Vagina (tissue), 2 donors: Measurements from ENCODE around the gene ANK2. TPM values are rescaled to one million over a fixed set of nuclear protein-coding genes. Genes with fewer than 3 reads are reported as not detected.

ENCODE experiments used
- DNase-seq, 2 donors: peaks; one replicate each; pipeline ENCODE4 v3.0.0-alpha.2; 2017; ENCODE audit errors: extremely low spot score in 2 of 2
- H3K27ac ChIP-seq: fragments of 200-600 bp; sonication (generic); one replicate; pipeline ENCODE4 v1.5.1; 2019
- H3K27me3 ChIP-seq: fragments of 200-600 bp; sonication (generic); one replicate; pipeline ENCODE4 v1.5.1; 2019
- H3K36me3 ChIP-seq, 2 donors: fragments of 200-600 bp; sonication (generic); one replicate each; pipeline ENCODE4 v1.5.1; 2017 to 2019
- H3K4me1 ChIP-seq: fragments of 200-600 bp; sonication (generic); one replicate; pipeline ENCODE4 v1.5.1; 2019
- H3K4me3 ChIP-seq, 2 donors: fragments of 200-600 bp; sonication (generic); 1 replicate in 1 of 2; 2 replicates in 1 of 2; pipeline ENCODE4 v1.5.1; 2016 to 2019
- H3K9me3 ChIP-seq: fragments of 200-600 bp; sonication (generic); one replicate; pipeline ENCODE4 v1.5.1; 2019
- POLR2A ChIP-seq, 2 donors: fragments of 450-650 bp; IDR thresholded peaks; one replicate each; pipeline ENCODE4 v1.6.1; 2017; ENCODE audit warnings: antibody characterized with exemption in 2 of 2, mild to moderate bottlenecking in 2 of 2, moderate library complexity in 2 of 2
- POLR2AphosphoS5 ChIP-seq, 2 donors: sonication (generic); formaldehyde crosslinking; IDR thresholded peaks; one replicate each; pipeline ENCODE4 v1.9.0; 2017; ENCODE audit warnings: antibody characterized with exemption in 2 of 2, mild to moderate bottlenecking in 2 of 2, low read depth in 1 of 2; ENCODE audit not compliant: insufficient read depth in 1 of 2
- intact Hi-C: fragments of 100-400 bp; cut with DNase I; formaldehyde crosslinking; loops from one replicate; pipeline ENCODE4 v1.15.1; 2023
- total RNA-seq: library from RNA; depleted of rRNA; stranded (reverse); fragments of >200 nt; gene quantifications from one replicate; pipeline ENCODE4 v1.2.3, GENCODE V29; 2016
- TF ChIP-seq, protein P1 (sequence below), 3 experiments: fragments of 450-650 bp in 2 of 3; fragments of 200-600 bp in 1 of 3; sonication (generic) in 1 of 3; IDR thresholded peaks; one replicate each; pipeline ENCODE4 v1.5.1; 2017 to 2019; ENCODE audit warnings: antibody characterized with exemption in 3 of 3, mild to moderate bottlenecking in 2 of 3, moderate library complexity in 2 of 3

Gene ANK2
- total RNA-seq, 1 donor from 2014 or later = 64.6 TPM

DNA sequence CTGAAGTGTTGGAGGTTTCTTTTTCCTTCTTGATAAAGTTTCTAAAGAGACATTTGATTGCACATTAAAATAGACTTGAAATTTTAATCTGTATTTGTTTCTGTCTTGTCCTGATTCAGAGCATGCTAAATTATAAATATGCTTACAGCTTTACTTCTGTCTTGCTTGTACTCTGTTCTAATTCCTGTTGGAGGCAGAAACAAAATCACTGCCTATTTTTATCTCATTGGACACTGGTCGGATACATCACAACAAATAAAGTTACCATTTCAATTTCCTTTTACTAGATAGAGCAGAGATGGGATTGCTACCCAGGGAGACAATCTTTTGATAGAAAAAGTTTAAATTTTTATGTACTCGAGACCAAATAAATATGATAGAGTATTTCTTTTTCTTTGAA lies 6.9 kb downstream of the ANK2 start:
- TF ChIP-seq POLR2AphosphoS5 (IDR thresholded peaks at IDR 0.05; ENCODE audit: insufficient read depth in 1 of 2, low read depth in 1 of 2) (no peak), POLR2A (IDR thresholded peaks at IDR 0.05) (no peak)
- TF ChIP-seq, protein P1, sequence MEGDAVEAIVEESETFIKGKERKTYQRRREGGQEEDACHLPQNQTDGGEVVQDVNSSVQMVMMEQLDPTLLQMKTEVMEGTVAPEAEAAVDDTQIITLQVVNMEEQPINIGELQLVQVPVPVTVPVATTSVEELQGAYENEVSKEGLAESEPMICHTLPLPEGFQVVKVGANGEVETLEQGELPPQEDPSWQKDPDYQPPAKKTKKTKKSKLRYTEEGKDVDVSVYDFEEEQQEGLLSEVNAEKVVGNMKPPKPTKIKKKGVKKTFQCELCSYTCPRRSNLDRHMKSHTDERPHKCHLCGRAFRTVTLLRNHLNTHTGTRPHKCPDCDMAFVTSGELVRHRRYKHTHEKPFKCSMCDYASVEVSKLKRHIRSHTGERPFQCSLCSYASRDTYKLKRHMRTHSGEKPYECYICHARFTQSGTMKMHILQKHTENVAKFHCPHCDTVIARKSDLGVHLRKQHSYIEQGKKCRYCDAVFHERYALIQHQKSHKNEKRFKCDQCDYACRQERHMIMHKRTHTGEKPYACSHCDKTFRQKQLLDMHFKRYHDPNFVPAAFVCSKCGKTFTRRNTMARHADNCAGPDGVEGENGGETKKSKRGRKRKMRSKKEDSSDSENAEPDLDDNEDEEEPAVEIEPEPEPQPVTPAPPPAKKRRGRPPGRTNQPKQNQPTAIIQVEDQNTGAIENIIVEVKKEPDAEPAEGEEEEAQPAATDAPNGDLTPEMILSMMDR (IDR thresholded peaks at IDR 0.05) = no peak
- no peaks in the 10 kb centered on the region for H3K9me3 ChIP-seq
- no peaks in the 10 kb centered on the region for H3K4me1 ChIP-seq
- no peaks in the 10 kb centered on the region for H3K27me3 ChIP-seq
- no peak overlapping the region for H3K27ac ChIP-seq
- intact Hi-C loops = no loop called here
- DNase-seq = no peak
- no peak overlapping the region for H3K4me3 ChIP-seq
- H3K36me3 ChIP-seq = no peaks in the 10 kb centered on the region

- no peaks in the 10 kb centered on the region for H3K27me3 ChIP-seq
These were observed 8.4 kb downstream of the ANK2 start for GRCh38 chr4:113057891-113058290.

DNA sequence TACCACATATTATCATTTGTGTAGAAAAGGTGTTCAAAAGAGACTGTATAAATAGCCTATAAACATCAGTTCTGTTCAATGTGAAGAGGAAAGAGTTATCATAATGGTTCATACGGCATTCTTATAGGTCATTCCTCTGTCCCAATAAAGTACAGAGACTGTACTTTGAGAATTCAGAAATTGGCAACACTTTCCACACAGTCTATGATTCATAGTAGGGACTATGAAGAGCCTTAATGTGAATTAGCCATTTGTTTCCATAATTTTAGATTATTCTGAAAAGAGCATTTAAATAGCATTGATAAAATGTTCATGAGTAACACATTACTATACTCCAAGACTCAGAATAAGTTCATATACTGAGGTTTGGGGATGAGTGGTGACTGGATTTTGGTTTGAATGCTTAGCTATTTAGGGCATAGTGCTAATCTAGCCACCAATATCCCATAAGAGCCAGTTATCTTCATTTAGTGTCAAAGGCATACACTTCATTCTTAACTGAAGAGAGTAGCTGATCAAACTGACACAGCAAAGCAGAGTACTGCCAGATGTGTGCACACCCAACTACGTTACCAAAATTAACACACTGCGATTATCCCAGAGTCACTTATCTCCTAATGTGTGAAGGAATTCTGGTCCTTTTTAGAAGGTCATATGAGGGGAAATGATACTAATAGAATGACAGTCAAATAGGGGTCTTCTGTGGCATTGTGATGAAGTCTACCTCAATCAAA lies 10.2 kb downstream of the ANK2 start:
- H3K4me1 ChIP-seq = no peaks in the 10 kb centered on the region
- intact Hi-C loops = no loop called here

More at GRCh38 chr4:113057891-113058290, 8.4 kb downstream of the ANK2 start:
- intact Hi-C loops = no loop called here
- TF ChIP-seq, protein P1 (IDR thresholded peaks at IDR 0.05) = no peak
- no peak for TF ChIP-seq POLR2AphosphoS5 (IDR thresholded peaks at IDR 0.05; ENCODE audit: insufficient read depth in 1 of 2, low read depth in 1 of 2)
- TF ChIP-seq POLR2A (IDR thresholded peaks at IDR 0.05) = no peak
- no peaks in the 10 kb centered on the region for H3K4me1 ChIP-seq
- DNase-seq = no peak
- no peak overlapping the region for H3K27ac ChIP-seq
- H3K36me3 ChIP-seq = no peaks in the 10 kb centered on the region
- no peak overlapping the region for H3K4me3 ChIP-seq
- no peaks in the 10 kb centered on the region for H3K9me3 ChIP-seq

DNA sequence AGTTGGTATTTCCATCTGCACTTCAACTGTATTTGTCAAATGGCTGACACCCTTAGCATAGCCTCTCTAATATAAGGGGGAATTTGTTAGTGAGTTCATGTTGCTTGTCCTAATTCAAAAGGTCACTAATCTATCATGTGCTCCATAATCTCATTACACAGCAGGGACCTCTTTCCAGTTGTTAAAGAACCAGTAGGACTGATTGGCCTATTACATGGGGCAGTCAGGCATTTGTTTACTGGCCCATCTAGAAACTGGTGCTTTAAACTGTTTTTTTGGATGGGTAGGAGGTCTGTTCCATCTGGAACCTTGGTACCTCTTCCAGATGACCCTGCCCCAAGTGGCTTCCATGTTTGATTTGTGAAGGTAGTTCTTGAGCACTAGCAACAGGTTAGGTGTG lies 11.4 kb downstream of the ANK2 start:
- Histone ChIP-seq H3K4me1 (no peaks in the 10 kb centered on the region), H3K27me3 (no peaks in the 10 kb centered on the region), H3K4me3 (no peak overlapping the region), H3K9me3 (no peaks in the 10 kb centered on the region), H3K27ac (no peak overlapping the region), H3K36me3 (no peaks in the 10 kb centered on the region)
- DNase-seq = no peak
- intact Hi-C loops = no loop called here
- no peak for TF ChIP-seq POLR2A (IDR thresholded peaks at IDR 0.05)
- TF ChIP-seq POLR2AphosphoS5 (IDR thresholded peaks at IDR 0.05; ENCODE audit: insufficient read depth in 1 of 2, low read depth in 1 of 2) = no peak
- TF ChIP-seq, protein P1 (IDR thresholded peaks at IDR 0.05) = no peak

More for the DNA sequence above, 10.2 kb downstream of the ANK2 start:
- Histone ChIP-seq H3K36me3 (no peaks in the 10 kb centered on the region), H3K4me3 (no peak overlapping the region), H3K27ac (no peak overlapping the region), H3K9me3 (no peaks in the 10 kb centered on the region), H3K27me3 (no peaks in the 10 kb centered on the region)
- DNase-seq = no peak
- TF ChIP-seq POLR2A (IDR thresholded peaks at IDR 0.05) (no peak), POLR2AphosphoS5 (IDR thresholded peaks at IDR 0.05; ENCODE audit: insufficient read depth in 1 of 2, low read depth in 1 of 2) (no peak)
- TF ChIP-seq, protein P1 (IDR thresholded peaks at IDR 0.05) = no peak

GRCh38 chr4:113064244-113064643 lies 14.8 kb downstream of the ANK2 start:
- intact Hi-C loops = no loop called here
- peaks cover 2% of the 10 kb centered on the region for H3K4me1 ChIP-seq
- TF ChIP-seq POLR2AphosphoS5 (IDR thresholded peaks at IDR 0.05; ENCODE audit: insufficient read depth in 1 of 2, low read depth in 1 of 2) (no peak), POLR2A (IDR thresholded peaks at IDR 0.05) (no peak)
- TF ChIP-seq, protein P1 (IDR thresholded peaks at IDR 0.05) = no peak
- H3K27ac ChIP-seq = no peak overlapping the region
- H3K27me3 ChIP-seq = no peaks in the 10 kb centered on the region
- no peaks in the 10 kb centered on the region for H3K36me3 ChIP-seq
- H3K9me3 ChIP-seq = no peaks in the 10 kb centered on the region
- DNase-seq = no peak
- H3K4me3 ChIP-seq = no peak overlapping the region
